Mesothelial cell of epicardium (in vitro differentiated cells): Measurements from ENCODE around the gene LRRC40. TPM values are rescaled to one million over a fixed set of nuclear protein-coding genes. Genes with fewer than 3 reads are reported as not detected.
"Not testable (repeated sequence)": the region's sequence is repeated elsewhere in the genome, so short reads cannot be mapped to it uniquely, and the experiment has no call there.

Experiments used
- DNase-seq, 2 experiments: peaks; one replicate each; pipeline ENCODE4 v3.0.0; 2021; ENCODE audit warnings: low spot score in 2 of 2; ENCODE audit not compliant: unreplicated experiment in 2 of 2
- H3K27ac Mint-ChIP-seq: 2 replicates; pipeline ENCODE4 v1.8.0; 2021; ENCODE audit warnings: mixed read lengths
- H3K27me3 Mint-ChIP-seq: 2 replicates; pipeline ENCODE4 v1.8.0; 2021; ENCODE audit warnings: low read depth, mixed read lengths
- H3K36me3 Mint-ChIP-seq: 2 replicates; pipeline ENCODE4 v1.8.0; 2021; ENCODE audit warnings: mixed read lengths
- H3K4me1 Mint-ChIP-seq: 2 replicates; pipeline ENCODE4 v1.8.0; 2021; ENCODE audit warnings: mixed read lengths
- H3K4me3 Mint-ChIP-seq: 2 replicates; pipeline ENCODE4 v1.8.0; 2021; ENCODE audit warnings: mild to moderate bottlenecking, moderate library complexity, mixed read lengths
- H3K9me3 Mint-ChIP-seq: 2 replicates; pipeline ENCODE4 v1.8.0; 2021; ENCODE audit warnings: mixed read lengths
- total RNA-seq: library from RNA; stranded (reverse); gene quantifications from 3 replicates; pipeline ENCODE4 v1.2.1, GENCODE V29; 2021
- TF ChIP-seq, protein P1 (sequence below): fragments of 200-600 bp; sonication (generic); IDR thresholded peaks from one replicate; pipeline ENCODE4 v1.5.0; 2021; ENCODE audit warnings: antibody characterized with exemption; ENCODE audit not compliant: unreplicated experiment

Gene LRRC40
- total RNA-seq, 1 donor from 2014 or later, result 17.9 TPM

DNA sequence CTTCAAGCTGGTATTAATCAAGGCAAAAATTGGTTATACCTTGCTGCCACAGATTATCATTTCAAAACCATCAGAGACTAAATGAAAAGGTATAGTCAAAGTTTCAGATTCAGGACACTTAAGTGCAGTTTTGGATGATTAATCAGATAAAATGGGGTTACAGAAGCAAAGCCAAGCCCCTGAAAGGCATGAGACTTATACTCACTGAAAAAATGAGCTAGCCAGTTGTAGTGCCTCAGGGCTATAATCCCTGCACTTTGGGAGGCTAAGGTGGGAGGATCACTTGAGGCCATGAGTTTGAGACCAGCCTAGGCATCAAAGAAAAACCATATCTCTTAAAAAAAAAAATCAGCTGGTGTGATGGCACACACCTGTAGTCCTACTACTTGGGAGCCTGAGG lies 15.2 kb downstream of the LRRC40 start:
- Mint-ChIP-seq H3K9me3 (peaks cover 5% of the 10 kb centered on the region), H3K36me3 (peaks cover 1% of the 10 kb centered on the region), H3K4me1 (no peaks in the 10 kb centered on the region), H3K4me3 (no peak overlapping the region), H3K27ac (no peak overlapping the region), H3K27me3 (no peaks in the 10 kb centered on the region)
- DNase-seq, result no peak
- TF ChIP-seq, protein P1, sequence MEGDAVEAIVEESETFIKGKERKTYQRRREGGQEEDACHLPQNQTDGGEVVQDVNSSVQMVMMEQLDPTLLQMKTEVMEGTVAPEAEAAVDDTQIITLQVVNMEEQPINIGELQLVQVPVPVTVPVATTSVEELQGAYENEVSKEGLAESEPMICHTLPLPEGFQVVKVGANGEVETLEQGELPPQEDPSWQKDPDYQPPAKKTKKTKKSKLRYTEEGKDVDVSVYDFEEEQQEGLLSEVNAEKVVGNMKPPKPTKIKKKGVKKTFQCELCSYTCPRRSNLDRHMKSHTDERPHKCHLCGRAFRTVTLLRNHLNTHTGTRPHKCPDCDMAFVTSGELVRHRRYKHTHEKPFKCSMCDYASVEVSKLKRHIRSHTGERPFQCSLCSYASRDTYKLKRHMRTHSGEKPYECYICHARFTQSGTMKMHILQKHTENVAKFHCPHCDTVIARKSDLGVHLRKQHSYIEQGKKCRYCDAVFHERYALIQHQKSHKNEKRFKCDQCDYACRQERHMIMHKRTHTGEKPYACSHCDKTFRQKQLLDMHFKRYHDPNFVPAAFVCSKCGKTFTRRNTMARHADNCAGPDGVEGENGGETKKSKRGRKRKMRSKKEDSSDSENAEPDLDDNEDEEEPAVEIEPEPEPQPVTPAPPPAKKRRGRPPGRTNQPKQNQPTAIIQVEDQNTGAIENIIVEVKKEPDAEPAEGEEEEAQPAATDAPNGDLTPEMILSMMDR, result no peak

DNA sequence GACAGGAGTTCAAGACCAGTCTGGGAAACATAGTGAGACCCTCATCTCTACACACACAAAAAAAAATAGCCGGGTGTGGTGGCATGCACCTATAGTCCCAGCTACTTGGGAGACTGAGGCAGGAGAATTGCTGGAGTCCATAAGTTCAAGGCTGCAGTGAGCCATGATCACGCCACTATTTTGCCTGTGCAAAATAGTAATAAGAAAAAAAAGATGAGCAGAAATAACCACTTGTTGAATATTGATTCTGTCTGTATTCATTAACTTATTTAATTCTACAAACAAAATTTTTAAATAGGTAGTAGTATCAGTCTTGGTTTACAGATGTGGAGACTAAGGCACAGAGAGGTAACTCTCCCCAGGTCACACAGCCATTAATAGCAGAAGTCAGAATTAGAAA lies 16.9 kb downstream of the LRRC40 start:
- TF ChIP-seq, protein P1, result no peak
- Mint-ChIP-seq H3K9me3 (peaks cover 5% of the 10 kb centered on the region), H3K4me3 (no peak overlapping the region), H3K27me3 (no peaks in the 10 kb centered on the region), H3K36me3 (peaks cover 1% of the 10 kb centered on the region), H3K27ac (no peak overlapping the region), H3K4me1 (no peaks in the 10 kb centered on the region)
- DNase-seq, result no peak

DNA sequence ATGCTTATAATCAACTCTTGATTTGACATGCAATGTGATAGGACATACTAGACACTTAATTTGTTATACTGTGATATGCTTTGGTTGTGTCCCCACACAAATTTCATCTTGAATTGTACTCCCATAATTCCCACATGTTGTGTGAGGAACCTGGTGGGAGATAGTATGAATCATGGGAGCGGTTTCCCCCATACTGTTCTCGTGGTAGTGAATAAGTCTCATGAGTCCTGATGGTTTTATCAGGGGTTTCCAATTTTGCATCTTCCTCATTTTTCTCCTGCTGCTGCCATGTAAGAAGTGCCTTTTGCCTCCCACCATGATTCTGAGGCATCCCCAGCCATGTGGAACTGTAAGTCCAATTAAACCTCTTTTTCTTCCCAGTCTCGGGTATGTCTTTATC lies 20.2 kb downstream of the LRRC40 start:
- not testable (repeated sequence) for H3K9me3 Mint-ChIP-seq, H3K27me3 Mint-ChIP-seq, H3K27ac Mint-ChIP-seq, H3K4me3 Mint-ChIP-seq, H3K36me3 Mint-ChIP-seq, DNase-seq, H3K4me1 Mint-ChIP-seq

DNA sequence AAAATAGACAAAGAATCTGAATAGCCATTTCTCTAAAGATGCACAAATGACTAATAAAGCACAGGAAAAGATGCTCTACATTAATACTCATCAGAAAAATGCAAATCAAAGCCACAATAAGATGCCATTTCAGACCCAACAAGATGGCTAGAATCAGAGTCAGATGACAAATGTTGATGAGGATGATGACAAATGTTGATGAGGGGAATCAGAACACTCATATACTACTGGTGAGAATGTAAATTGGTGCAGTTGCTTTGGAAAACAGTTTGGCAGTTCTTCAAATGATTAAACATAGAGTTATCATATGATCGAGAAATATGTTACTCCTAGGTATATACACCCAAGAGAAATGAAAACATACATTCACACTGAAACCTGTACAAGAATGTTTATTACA lies 33.9 kb downstream of the LRRC40 start:
- Mint-ChIP-seq H3K27ac (no peak overlapping the region), H3K4me3 (no peak overlapping the region), H3K27me3 (no peaks in the 10 kb centered on the region), H3K9me3 (peaks cover 6% of the 10 kb centered on the region), H3K36me3 (peaks cover 16% of the 10 kb centered on the region), H3K4me1 (no peaks in the 10 kb centered on the region)
- no peak for DNase-seq
- TF ChIP-seq, protein P1, result no peak

DNA sequence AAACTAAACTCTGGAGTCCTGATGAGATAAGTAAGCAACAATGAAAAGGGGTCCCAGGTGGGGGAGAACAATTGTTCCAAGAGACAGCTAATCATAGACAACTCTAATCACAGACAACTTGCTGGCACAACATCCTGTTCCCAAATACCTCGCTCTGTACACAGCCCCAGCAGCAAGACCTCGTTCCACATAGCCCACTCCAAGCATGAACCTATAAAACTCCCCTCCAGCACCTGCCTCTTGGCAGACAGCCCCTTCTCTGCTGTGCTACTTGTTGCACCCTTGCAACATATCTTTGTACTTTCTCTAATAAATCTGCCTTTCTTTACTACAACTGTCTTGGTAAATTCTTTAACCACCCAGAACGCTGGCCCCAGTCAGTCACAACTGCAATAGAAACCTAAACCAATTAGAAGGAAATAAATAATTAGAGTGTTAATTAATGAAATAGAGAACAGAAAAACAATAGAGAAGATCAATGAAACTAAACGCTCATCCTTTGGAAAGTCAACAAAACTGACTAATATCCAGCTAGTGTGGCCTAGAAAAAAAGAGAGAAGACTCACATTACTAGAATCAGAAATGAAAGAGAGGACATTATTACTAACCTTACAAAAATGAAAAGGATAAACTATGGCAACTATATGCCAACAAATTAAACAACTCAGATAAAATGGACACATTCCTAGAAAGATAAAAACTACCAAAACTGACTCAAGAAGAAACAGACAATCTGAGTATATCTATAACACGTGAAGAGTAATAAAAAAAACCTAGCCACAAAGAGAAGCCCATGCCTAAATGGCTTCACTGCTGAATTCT lies 36.1 kb downstream of the LRRC40 start:
- peaks cover 13% of the 10 kb centered on the region for H3K36me3 Mint-ChIP-seq
- TF ChIP-seq, protein P1, result no peak
- H3K9me3 Mint-ChIP-seq, result peaks cover 6% of the 10 kb centered on the region
- no peak for DNase-seq
- no peak overlapping the region for H3K4me3 Mint-ChIP-seq
- H3K4me1 Mint-ChIP-seq, result no peaks in the 10 kb centered on the region
- H3K27me3 Mint-ChIP-seq, result no peaks in the 10 kb centered on the region
- no peak overlapping the region for H3K27ac Mint-ChIP-seq

DNA sequence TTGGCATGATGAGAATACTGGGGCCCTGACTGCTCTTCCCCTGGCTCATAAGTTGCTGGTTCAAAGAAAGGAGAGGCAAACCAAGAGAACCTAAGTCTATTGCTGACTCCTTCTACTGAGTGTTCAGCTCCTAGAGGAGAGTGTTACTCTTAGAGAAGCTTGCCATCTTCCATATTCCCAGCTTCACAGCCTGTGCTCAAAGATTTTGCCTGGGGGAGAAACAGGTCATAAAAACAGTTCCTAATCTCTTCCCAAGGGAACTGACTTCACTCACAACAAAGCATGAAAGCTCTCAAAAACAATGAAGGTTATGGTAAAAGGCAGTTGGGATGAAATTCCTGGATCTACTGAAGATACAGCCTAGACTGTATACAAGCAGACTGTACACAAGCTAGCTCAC lies 37.1 kb downstream of the LRRC40 start:
- H3K36me3 Mint-ChIP-seq, result peaks cover 13% of the 10 kb centered on the region
- no peak overlapping the region for H3K27ac Mint-ChIP-seq

More for the DNA sequence above, 37.1 kb downstream of the LRRC40 start:
- Mint-ChIP-seq H3K27me3 (no peaks in the 10 kb centered on the region), H3K4me3 (no peak overlapping the region), H3K4me1 (no peaks in the 10 kb centered on the region), H3K9me3 (peaks cover 6% of the 10 kb centered on the region)
- no peak for DNase-seq
- TF ChIP-seq, protein P1, result no peak
